GM20000 (cell line): ENCODE results near the gene MIS12.
A peak's percentile ranks its signal among the peaks of the same experiment; 100 is the strongest.

ENCODE experiments used
- DNase-seq: peaks from one replicate; pipeline ENCODE4 v3.0.0; 2012; ENCODE audit warnings: low spot score
- TF ChIP-seq, protein P1 (sequence below): IDR thresholded peaks from 2 replicates; pipeline ENCODE4 v1.5.1; 2012; ENCODE audit warnings: mild to moderate bottlenecking, control low read depth; ENCODE audit errors: extremely low read depth, missing control alignments

The MIS12 gene

GRCh38 chr17:5478992-5479391 lies 7.4 kb upstream of the MIS12 start:
- TF ChIP-seq, protein P1, sequence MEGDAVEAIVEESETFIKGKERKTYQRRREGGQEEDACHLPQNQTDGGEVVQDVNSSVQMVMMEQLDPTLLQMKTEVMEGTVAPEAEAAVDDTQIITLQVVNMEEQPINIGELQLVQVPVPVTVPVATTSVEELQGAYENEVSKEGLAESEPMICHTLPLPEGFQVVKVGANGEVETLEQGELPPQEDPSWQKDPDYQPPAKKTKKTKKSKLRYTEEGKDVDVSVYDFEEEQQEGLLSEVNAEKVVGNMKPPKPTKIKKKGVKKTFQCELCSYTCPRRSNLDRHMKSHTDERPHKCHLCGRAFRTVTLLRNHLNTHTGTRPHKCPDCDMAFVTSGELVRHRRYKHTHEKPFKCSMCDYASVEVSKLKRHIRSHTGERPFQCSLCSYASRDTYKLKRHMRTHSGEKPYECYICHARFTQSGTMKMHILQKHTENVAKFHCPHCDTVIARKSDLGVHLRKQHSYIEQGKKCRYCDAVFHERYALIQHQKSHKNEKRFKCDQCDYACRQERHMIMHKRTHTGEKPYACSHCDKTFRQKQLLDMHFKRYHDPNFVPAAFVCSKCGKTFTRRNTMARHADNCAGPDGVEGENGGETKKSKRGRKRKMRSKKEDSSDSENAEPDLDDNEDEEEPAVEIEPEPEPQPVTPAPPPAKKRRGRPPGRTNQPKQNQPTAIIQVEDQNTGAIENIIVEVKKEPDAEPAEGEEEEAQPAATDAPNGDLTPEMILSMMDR, result no peak

GRCh38 chr17:5480962-5481361 lies 5.4 kb upstream of the MIS12 start:
- DNase-seq, result no peak
- TF ChIP-seq, protein P1, result no peak

More at GRCh38 chr17:5478992-5479391, 7.4 kb upstream of the MIS12 start:
- no peak for DNase-seq

GRCh38 chr17:5481451-5481850 lies 4.9 kb upstream of the MIS12 start:
- TF ChIP-seq, protein P1, result no peak
- DNase-seq, result no peak

GRCh38 chr17:5485270-5486205 lies 828 bp upstream of the MIS12 start, which contains the start of gene DERL2:
Gene DERL2 (minus strand): TSS chr17:5486178. CDS start chr17:5486161, 17 bp downstream.
- TF ChIP-seq, protein P1, result no peak
- DNase-seq, result no peak

- DNase-seq, result no peak
- TF ChIP-seq, protein P1, result no peak
Observed at GRCh38 chr17:5488752-5489151, 2.4 kb downstream of the MIS12 start.

DNA sequence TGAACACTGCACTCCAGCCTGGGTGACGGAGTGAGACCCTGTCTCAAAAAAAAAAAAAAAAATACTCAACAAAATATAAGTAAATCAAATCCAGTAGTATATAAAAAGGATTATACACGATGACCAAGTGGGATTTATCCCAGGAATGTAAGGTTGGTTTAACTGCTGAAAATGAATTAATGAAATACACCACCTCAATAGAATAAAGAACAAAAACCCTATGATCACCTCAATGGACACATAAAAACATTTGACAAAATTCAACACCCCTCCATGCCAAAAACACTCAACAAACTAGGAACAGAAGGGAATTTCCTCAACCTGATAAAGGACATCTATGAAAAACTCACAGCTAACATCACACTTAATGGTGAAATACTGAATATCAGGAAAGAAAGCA lies 6.6 kb downstream of the MIS12 start:
- TF ChIP-seq, protein P1, result no peak
- DNase-seq, result no peak

- peak; percentile 25 for DNase-seq
- TF ChIP-seq, protein P1, result no peak
Observed at GRCh38 chr17:5499476-5500231, 13.3 kb downstream of the MIS12 start.
